Stimulated activated CD8-positive, alpha-beta memory T cell treated with anti-CD3 and anti-CD28 coated beads, Interleukin-15, amount 100 ng/mL, for 1 hour (primary cell): ENCODE results near the gene PROM1.

Experiments used
- DNase-seq: peaks from one replicate; pipeline ENCODE4 v3.0.0-alpha.2; 2020; ENCODE audit warnings: low read depth

PROM1 gene

GRCh38 chr4:16106956-16107355, 23.1 kb upstream of the PROM1 start:
- DNase-seq = no peak

GRCh38 chr4:16104520-16104919, 20.7 kb upstream of the PROM1 start:
- no peak for DNase-seq

GRCh38 chr4:16102356-16102755, 18.5 kb upstream of the PROM1 start:
- no peak for DNase-seq

GRCh38 chr4:16100833-16101232, 17.0 kb upstream of the PROM1 start:
- no peak for DNase-seq

GRCh38 chr4:16092682-16093319, 9.0 kb upstream of the PROM1 start:
- no peak for DNase-seq

GRCh38 chr4:16090096-16090705, 6.4 kb upstream of the PROM1 start:
- no peak for DNase-seq

- DNase-seq = no peak
These were observed 5.3 kb upstream of the PROM1 start for GRCh38 chr4:16089156-16089555.

- DNase-seq = no peak
These were observed 4.8 kb upstream of the PROM1 start for GRCh38 chr4:16088601-16089000.

GRCh38 chr4:16085822-16086221, 2.0 kb upstream of the PROM1 start:
- no peak for DNase-seq

- DNase-seq = no peak
These were observed 1.2 kb downstream of the PROM1 start for GRCh38 chr4:16082426-16083240.

GRCh38 chr4:16082041-16082425, 1.8 kb downstream of the PROM1 start:
- DNase-seq = no peak

- DNase-seq = no peak
These were observed 4.8 kb downstream of the PROM1 start for GRCh38 chr4:16079046-16079445.

- no peak for DNase-seq
These were observed 5.5 kb downstream of the PROM1 start for GRCh38 chr4:16078195-16078760.

- DNase-seq = no peak
These were observed 6.0 kb downstream of the PROM1 start for GRCh38 chr4:16077786-16078185.

GRCh38 chr4:16075975-16076757, 7.7 kb downstream of the PROM1 start:
- no peak for DNase-seq

GRCh38 chr4:16075061-16075460, 8.8 kb downstream of the PROM1 start:
- DNase-seq = no peak

- DNase-seq = no peak
These were observed 11.7 kb downstream of the PROM1 start for GRCh38 chr4:16072168-16072567.

GRCh38 chr4:16070203-16070602, 13.6 kb downstream of the PROM1 start:
- no peak for DNase-seq

GRCh38 chr4:16067515-16067914, 16.3 kb downstream of the PROM1 start:
- no peak for DNase-seq

GRCh38 chr4:16066586-16067128, 17.2 kb downstream of the PROM1 start:
- no peak for DNase-seq

- DNase-seq = no peak
These were observed 18.8 kb downstream of the PROM1 start for GRCh38 chr4:16065066-16065465.

- no peak for DNase-seq
These were observed 21.2 kb downstream of the PROM1 start for GRCh38 chr4:16062601-16063000.
